Measurements from ENCODE around the gene YDJC. TPM values are rescaled to one million over a fixed set of nuclear protein-coding genes. Genes with fewer than 3 reads are reported as not detected.
"Not testable (repeated sequence)": the region's sequence is repeated elsewhere in the genome, so short reads cannot be mapped to it uniquely, and the experiment has no call there.

YDJC gene
- total RNA-seq, 5 donors from 2014 or later (not counting 1 experiment from before 2014, with no cell fraction given), result 28.3 to 69.2 (median 62.2) TPM

- H3K4me1 Mint-ChIP-seq, result peaks cover 33 to 49% (median 43%) of the 10 kb centered on the region in 3 donors
- Histone ChIP-seq H3K27me3 (replicated peaks in 1 of 2; ENCODE audit: control insufficient read depth in 2 of 2, extremely low read depth in 1 of 2, insufficient read depth in 2 of 2, low read length in 1 of 2) (no peaks in the 10 kb centered on the region), H3K4me3 (ENCODE audit: control insufficient read depth in 1 of 2, extremely low read depth in 1 of 2, low read length in 1 of 2) (no peak overlapping the region), H3K4me1 (ENCODE audit: control insufficient read depth in 1 of 2, extremely low read depth in 1 of 2, insufficient read depth in 2 of 2, low read length in 2 of 2) (peaks cover 0 to 17% of the 10 kb centered on the region in 2 experiments), H3K36me3 (ENCODE audit: control insufficient read depth in 2 of 2, extremely low read depth in 1 of 2, insufficient read depth in 1 of 2, low read length in 1 of 2) (peaks cover 0 to 11% of the 10 kb centered on the region in 2 donors), H3K9me3 (no peaks in the 10 kb centered on the region), H3K27ac (ENCODE audit: low read length) (no peak overlapping the region)
- H3K36me3 Mint-ChIP-seq, result peaks cover 8% of the 10 kb centered on the region
- H3K4me3 Mint-ChIP-seq, result no peak overlapping the region
- CTCF ChIA-PET, result interaction anchor here (0.7 to 1.2 kb wide), 2 partner anchors 8 to 23 kb away, joined by 3 to 9 read pairs; no protein-coding TSS in a partner anchor
- POLR2A ChIA-PET, result no interaction called here
- no peak for DNase-seq
- H3K27ac Mint-ChIP-seq, result no peak overlapping the region
- 97% methylated on average over 6 of the region's 9 CpGs for WGBS (ENCODE audit: insufficient coverage)
- ATAC-seq (replicated peaks in 1 of 4), result no peak
- H3K27me3 Mint-ChIP-seq, result no peaks in the 10 kb centered on the region
- no peaks in the 10 kb centered on the region for H3K9me3 Mint-ChIP-seq
Measured at GRCh38 chr22:21603973-21604372, 25.8 kb downstream of the YDJC start.

- 96% methylated on average over 4 of the region's 6 CpGs for WGBS (ENCODE audit: insufficient coverage)
- H3K4me3 Mint-ChIP-seq, result no peak overlapping the region
- Histone ChIP-seq H3K27ac (ENCODE audit: low read length) (no peak overlapping the region), H3K27me3 (replicated peaks in 1 of 2; ENCODE audit: control insufficient read depth in 2 of 2, extremely low read depth in 1 of 2, insufficient read depth in 2 of 2, low read length in 1 of 2) (no peaks in the 10 kb centered on the region), H3K4me3 (ENCODE audit: control insufficient read depth in 1 of 2, extremely low read depth in 1 of 2, low read length in 1 of 2) (no peak overlapping the region), H3K9me3 (no peaks in the 10 kb centered on the region), H3K4me1 (ENCODE audit: control insufficient read depth in 1 of 2, extremely low read depth in 1 of 2, insufficient read depth in 2 of 2, low read length in 2 of 2) (peaks cover 0 to 21% of the 10 kb centered on the region in 2 experiments), H3K36me3 (ENCODE audit: control insufficient read depth in 2 of 2, extremely low read depth in 1 of 2, insufficient read depth in 1 of 2, low read length in 1 of 2) (peaks cover 0 to 13% of the 10 kb centered on the region in 2 donors)
- H3K27ac Mint-ChIP-seq, result peak overlapping the region in 1 of 2 donors; percentile 61
- ATAC-seq (replicated peaks in 1 of 4) (no peak), DNase-seq (no peak)
- no peaks in the 10 kb centered on the region for H3K27me3 Mint-ChIP-seq
- H3K9me3 Mint-ChIP-seq, result no peaks in the 10 kb centered on the region
- peaks cover 6% of the 10 kb centered on the region for H3K36me3 Mint-ChIP-seq
- POLR2A ChIA-PET, result interaction anchor here in 1 of 2 donors (0.6 kb wide), 1 partner anchor 27 kb away, joined by 6 read pairs; no protein-coding TSS in a partner anchor
- peaks cover 44 to 52% (median 46%) of the 10 kb centered on the region in 3 donors for H3K4me1 Mint-ChIP-seq
- CTCF ChIA-PET, result no interaction called here
Measured at GRCh38 chr22:21602579-21602978, 27.2 kb downstream of the YDJC start.

- ATAC-seq (replicated peaks in 1 of 4), result no peak
- H3K4me1 Mint-ChIP-seq, result peaks cover 46 to 52% (median 47%) of the 10 kb centered on the region in 3 donors
- Histone ChIP-seq H3K4me1 (ENCODE audit: control insufficient read depth in 1 of 2, extremely low read depth in 1 of 2, insufficient read depth in 2 of 2, low read length in 2 of 2) (peaks cover 0 to 17% of the 10 kb centered on the region in 2 experiments), H3K27me3 (replicated peaks in 1 of 2; ENCODE audit: control insufficient read depth in 2 of 2, extremely low read depth in 1 of 2, insufficient read depth in 2 of 2, low read length in 1 of 2) (no peaks in the 10 kb centered on the region), H3K36me3 (ENCODE audit: control insufficient read depth in 2 of 2, extremely low read depth in 1 of 2, insufficient read depth in 1 of 2, low read length in 1 of 2) (peaks cover 3 to 33% of the 10 kb centered on the region in 2 donors), H3K4me3 (ENCODE audit: control insufficient read depth in 1 of 2, extremely low read depth in 1 of 2, low read length in 1 of 2) (no peak overlapping the region), H3K9me3 (no peaks in the 10 kb centered on the region), H3K27ac (ENCODE audit: low read length) (no peak overlapping the region)
- peak overlapping the region in 1 of 2 donors; percentile 27 for H3K27ac Mint-ChIP-seq
- no peak for DNase-seq
- no peak overlapping the region for H3K4me3 Mint-ChIP-seq
- peaks cover 25% of the 10 kb centered on the region for H3K36me3 Mint-ChIP-seq
- H3K9me3 Mint-ChIP-seq, result no peaks in the 10 kb centered on the region
- ChIA-PET POLR2A (no interaction called here), CTCF (interaction anchor here in 1 of 2 donors (0.7 kb wide), 1 partner anchor 679 kb away, joined by 3 read pairs; no protein-coding TSS in a partner anchor)
- H3K27me3 Mint-ChIP-seq, result no peaks in the 10 kb centered on the region
- WGBS (ENCODE audit: insufficient coverage), result 98% methylated on average over 5 of the region's 6 CpGs
Measured at GRCh38 chr22:21599053-21599893, 30.5 kb downstream of the YDJC start.

- Mint-ChIP-seq H3K4me3 (no peak overlapping the region), H3K4me1 (peaks cover 52 to 57% (median 54%) of the 10 kb centered on the region in 3 donors), H3K36me3 (peaks cover 35% of the 10 kb centered on the region), H3K27me3 (no peaks in the 10 kb centered on the region), H3K27ac (no peak overlapping the region), H3K9me3 (no peaks in the 10 kb centered on the region)
- ChIA-PET POLR2A (no interaction called here), CTCF (interaction anchor here in 1 of 2 donors (0.7 kb wide), 1 partner anchor 12 kb away, joined by 6 read pairs; no protein-coding TSS in a partner anchor)
- Histone ChIP-seq H3K27me3 (replicated peaks in 1 of 2; ENCODE audit: control insufficient read depth in 2 of 2, extremely low read depth in 1 of 2, insufficient read depth in 2 of 2, low read length in 1 of 2) (no peaks in the 10 kb centered on the region), H3K9me3 (no peaks in the 10 kb centered on the region), H3K4me1 (ENCODE audit: control insufficient read depth in 1 of 2, extremely low read depth in 1 of 2, insufficient read depth in 2 of 2, low read length in 2 of 2) (peaks cover 0 to 21% of the 10 kb centered on the region in 2 experiments), H3K36me3 (ENCODE audit: control insufficient read depth in 2 of 2, extremely low read depth in 1 of 2, insufficient read depth in 1 of 2, low read length in 1 of 2) (peaks cover 3 to 42% of the 10 kb centered on the region in 2 donors), H3K4me3 (ENCODE audit: control insufficient read depth in 1 of 2, extremely low read depth in 1 of 2, low read length in 1 of 2) (no peak overlapping the region), H3K27ac (ENCODE audit: low read length) (no peak overlapping the region)
- DNase-seq, result no peak
- WGBS (ENCODE audit: insufficient coverage), result no CpG with 5 or more reads among the region's 3 CpGs
- ATAC-seq (replicated peaks in 1 of 4), result no peak
Measured at GRCh38 chr22:21598302-21598701, 31.5 kb downstream of the YDJC start.

GRCh38 chr22:21596356-21597135 lies 33.3 kb downstream of the YDJC start:
- peaks cover 3 to 44% of the 10 kb centered on the region in 2 donors for H3K36me3 ChIP-seq (ENCODE audit: control insufficient read depth in 2 of 2, extremely low read depth in 1 of 2, insufficient read depth in 1 of 2, low read length in 1 of 2)
- not testable (repeated sequence) for H3K27ac ChIP-seq (ENCODE audit: low read length); ATAC-seq (replicated peaks in 1 of 4); H3K27ac Mint-ChIP-seq; DNase-seq; H3K4me3 ChIP-seq (ENCODE audit: control insufficient read depth in 1 of 2, extremely low read depth in 1 of 2, low read length in 1 of 2); H3K9me3 ChIP-seq; H3K9me3 Mint-ChIP-seq; H3K4me3 Mint-ChIP-seq; H3K27me3 Mint-ChIP-seq; H3K27me3 ChIP-seq (replicated peaks in 1 of 2; ENCODE audit: control insufficient read depth in 2 of 2, extremely low read depth in 1 of 2, insufficient read depth in 2 of 2, low read length in 1 of 2)
- WGBS (ENCODE audit: insufficient coverage), result 100% methylated on average over 6 of the region's 13 CpGs
- H3K36me3 Mint-ChIP-seq, result peaks cover 40% of the 10 kb centered on the region
- peaks cover 0 to 23% of the 10 kb centered on the region in 2 experiments for H3K4me1 ChIP-seq (ENCODE audit: control insufficient read depth in 1 of 2, extremely low read depth in 1 of 2, insufficient read depth in 2 of 2, low read length in 2 of 2)
- H3K4me1 Mint-ChIP-seq, result peaks cover 54 to 63% (median 57%) of the 10 kb centered on the region in 3 donors
- POLR2A ChIA-PET, result interaction anchor here in 1 of 2 donors (0.8 kb wide), 1 partner anchor 11 kb away, joined by 7 read pairs; no protein-coding TSS in a partner anchor
- CTCF ChIA-PET, result interaction anchor here in 1 of 2 donors (1.1 kb wide), 1 partner anchor 7 kb away, joined by 3 read pairs; no protein-coding TSS in a partner anchor

- POLR2A ChIA-PET, result no interaction called here
- no peak overlapping the region for H3K4me3 ChIP-seq (ENCODE audit: control insufficient read depth in 1 of 2, extremely low read depth in 1 of 2, low read length in 1 of 2)
- Mint-ChIP-seq H3K4me3 (no peak overlapping the region), H3K27me3 (no peaks in the 10 kb centered on the region), H3K4me1 (peaks cover 68 to 71% (median 69%) of the 10 kb centered on the region in 3 donors), H3K9me3 (no peaks in the 10 kb centered on the region), H3K27ac (peak overlapping the region; percentile 0 to 29), H3K36me3 (peaks cover 40% of the 10 kb centered on the region)
- peaks cover 3 to 44% of the 10 kb centered on the region in 2 donors for H3K36me3 ChIP-seq (ENCODE audit: control insufficient read depth in 2 of 2, extremely low read depth in 1 of 2, insufficient read depth in 1 of 2, low read length in 1 of 2)
- ATAC-seq (replicated peaks in 1 of 4) (no peak), DNase-seq (no peak)
- H3K9me3 ChIP-seq, result no peaks in the 10 kb centered on the region
- no peak overlapping the region for H3K27ac ChIP-seq (ENCODE audit: low read length)
- peaks cover 0 to 34% of the 10 kb centered on the region in 2 experiments for H3K4me1 ChIP-seq (ENCODE audit: control insufficient read depth in 1 of 2, extremely low read depth in 1 of 2, insufficient read depth in 2 of 2, low read length in 2 of 2)
- CTCF ChIA-PET, result interaction anchor here in 1 of 2 donors (1.1 kb wide), 1 partner anchor 9 kb away, joined by 3 read pairs; no protein-coding TSS in a partner anchor
- WGBS (ENCODE audit: insufficient coverage), result 93% methylated on average over 2 of the region's 5 CpGs
- no peaks in the 10 kb centered on the region for H3K27me3 ChIP-seq (replicated peaks in 1 of 2; ENCODE audit: control insufficient read depth in 2 of 2, extremely low read depth in 1 of 2, insufficient read depth in 2 of 2, low read length in 1 of 2)
Measured at GRCh38 chr22:21594865-21595452, 34.9 kb downstream of the YDJC start.
